ENCODE data around the gene MTMR2.

GRCh38 chr11:95831198-95831883 is 92.6 kb downstream of the MTMR2 start:
- no peak for TF ChIP-seq REST (IDR thresholded peaks at IDR 0.05; ENCODE audit: borderline replicate concordance)
- TF ChIP-seq CTCF (IDR thresholded peaks at IDR 0.05; ENCODE audit: poor library complexity, severe bottlenecking) = no peak
